ENCODE results near the gene KCNK2. TPM values are rescaled to one million over a fixed set of nuclear protein-coding genes. Genes with fewer than 3 reads are reported as not detected.

Gene KCNK2
- total and polyA plus RNA-seq, 2 donors from 2014 or later, result 1.4 TPM; not detected in 1

DNA sequence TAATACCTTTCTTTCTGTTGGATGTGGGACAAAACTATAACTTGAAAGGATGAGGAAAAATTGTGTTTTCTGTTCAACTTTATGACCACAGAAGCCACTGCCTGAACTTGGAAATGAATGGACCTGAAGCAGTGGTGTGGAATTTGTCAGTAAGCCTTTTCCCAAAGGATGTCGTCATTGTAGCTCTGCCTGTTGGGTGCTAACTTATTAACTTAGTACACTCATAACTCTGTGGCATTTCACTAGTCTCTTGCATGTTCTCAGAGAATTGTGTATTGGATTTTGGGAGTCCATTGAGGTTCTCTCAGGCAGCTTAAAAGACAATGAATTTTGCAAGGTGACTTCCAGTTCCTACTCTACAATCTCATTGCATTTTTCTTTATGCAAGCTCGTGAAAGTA is 49.6 kb downstream of the KCNK2 start:
- no peak for FAIRE-seq
- H3K9ac ChIP-seq (ENCODE audit: low read length in 3 of 3), result no peak overlapping the region
- no peaks in the 10 kb centered on the region for H3K36me3 ChIP-seq (ENCODE audit: control insufficient read depth in 2 of 3, insufficient read depth in 3 of 3, low read length in 3 of 3)
- DNase-seq, result peak in 2 of 5 donors; percentile 17 to 21
- no peak overlapping the region for H3K27ac ChIP-seq (ENCODE audit: low read depth in 2 of 2, low read length in 2 of 2)
- TF ChIP-seq, protein P1, sequence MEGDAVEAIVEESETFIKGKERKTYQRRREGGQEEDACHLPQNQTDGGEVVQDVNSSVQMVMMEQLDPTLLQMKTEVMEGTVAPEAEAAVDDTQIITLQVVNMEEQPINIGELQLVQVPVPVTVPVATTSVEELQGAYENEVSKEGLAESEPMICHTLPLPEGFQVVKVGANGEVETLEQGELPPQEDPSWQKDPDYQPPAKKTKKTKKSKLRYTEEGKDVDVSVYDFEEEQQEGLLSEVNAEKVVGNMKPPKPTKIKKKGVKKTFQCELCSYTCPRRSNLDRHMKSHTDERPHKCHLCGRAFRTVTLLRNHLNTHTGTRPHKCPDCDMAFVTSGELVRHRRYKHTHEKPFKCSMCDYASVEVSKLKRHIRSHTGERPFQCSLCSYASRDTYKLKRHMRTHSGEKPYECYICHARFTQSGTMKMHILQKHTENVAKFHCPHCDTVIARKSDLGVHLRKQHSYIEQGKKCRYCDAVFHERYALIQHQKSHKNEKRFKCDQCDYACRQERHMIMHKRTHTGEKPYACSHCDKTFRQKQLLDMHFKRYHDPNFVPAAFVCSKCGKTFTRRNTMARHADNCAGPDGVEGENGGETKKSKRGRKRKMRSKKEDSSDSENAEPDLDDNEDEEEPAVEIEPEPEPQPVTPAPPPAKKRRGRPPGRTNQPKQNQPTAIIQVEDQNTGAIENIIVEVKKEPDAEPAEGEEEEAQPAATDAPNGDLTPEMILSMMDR (IDR thresholded peaks at IDR 0.05; ENCODE audit: borderline replicate concordance, extremely low read depth, insufficient read depth), result no peak
- intact Hi-C loops (cut with DNase I), result no loop called here
- H3K4me1 ChIP-seq (ENCODE audit: control insufficient read depth in 2 of 3, insufficient read depth in 2 of 3, low read depth in 1 of 3, low read length in 3 of 3), result no peaks in the 10 kb centered on the region
- no peaks in the 10 kb centered on the region for H3K27me3 ChIP-seq (ENCODE audit: control insufficient read depth, insufficient read depth, low read length)
- H3K9me3 ChIP-seq (ENCODE audit: control insufficient read depth in 2 of 3, insufficient read depth in 1 of 3, low read length in 3 of 3), result no peaks in the 10 kb centered on the region
- no peak overlapping the region for H3K4me3 ChIP-seq (ENCODE audit: low read length in 3 of 3)

DNA sequence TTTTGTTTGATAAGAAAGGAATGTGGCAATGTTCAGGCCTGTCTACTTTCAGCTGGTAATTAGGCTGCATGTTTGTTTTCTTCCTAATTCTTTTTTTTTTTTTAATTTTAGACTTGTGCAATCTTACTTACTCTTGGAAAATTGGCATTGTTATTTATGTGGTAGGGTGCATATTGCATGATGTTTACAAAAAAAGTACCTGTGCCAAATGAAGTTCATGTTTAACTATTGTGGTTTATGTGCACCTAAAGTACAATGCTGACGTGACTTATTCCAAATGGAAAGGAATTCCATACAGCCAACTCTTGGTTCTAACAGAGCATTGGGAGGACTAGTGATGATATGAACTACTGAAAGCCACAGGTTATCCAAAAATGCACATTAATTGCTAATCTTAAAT is 51.0 kb downstream of the KCNK2 start:
- TF ChIP-seq, protein P1 (IDR thresholded peaks at IDR 0.05; ENCODE audit: borderline replicate concordance, extremely low read depth, insufficient read depth), result no peak

DNA sequence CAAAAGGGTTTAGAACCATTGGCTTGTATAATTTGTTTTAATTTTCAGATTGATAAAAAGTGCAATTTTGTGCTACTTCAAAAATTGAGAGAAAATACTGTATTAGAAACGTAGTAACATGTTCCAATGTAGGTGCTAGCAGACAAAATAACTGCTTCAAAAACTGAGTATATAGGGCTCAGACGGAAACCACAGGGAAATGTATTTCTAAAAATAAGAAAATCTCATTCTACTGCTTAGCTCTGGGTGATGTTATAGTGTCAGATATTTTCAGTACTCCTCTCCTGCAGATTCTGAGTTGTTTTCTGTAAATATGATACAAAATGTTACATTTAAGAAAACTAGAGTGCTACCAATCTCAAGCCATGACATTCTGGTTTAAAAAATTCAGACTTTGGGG is 55.4 kb downstream of the KCNK2 start:
- DNase-seq (no peak), FAIRE-seq (no peak)
- TF ChIP-seq, protein P1 (IDR thresholded peaks at IDR 0.05; ENCODE audit: borderline replicate concordance, extremely low read depth, insufficient read depth), result no peak

More for the DNA sequence above, 51.0 kb downstream of the KCNK2 start:
- no peak for FAIRE-seq
- Histone ChIP-seq H3K4me3 (ENCODE audit: low read length in 3 of 3) (no peak overlapping the region), H3K27ac (ENCODE audit: low read depth in 2 of 2, low read length in 2 of 2) (no peak overlapping the region), H3K4me1 (ENCODE audit: control insufficient read depth in 2 of 3, insufficient read depth in 2 of 3, low read depth in 1 of 3, low read length in 3 of 3) (no peaks in the 10 kb centered on the region), H3K9me3 (ENCODE audit: control insufficient read depth in 2 of 3, insufficient read depth in 1 of 3, low read length in 3 of 3) (no peaks in the 10 kb centered on the region), H3K9ac (ENCODE audit: low read length in 3 of 3) (no peak overlapping the region), H3K36me3 (ENCODE audit: control insufficient read depth in 2 of 3, insufficient read depth in 3 of 3, low read length in 3 of 3) (no peaks in the 10 kb centered on the region), H3K27me3 (ENCODE audit: control insufficient read depth, insufficient read depth, low read length) (no peaks in the 10 kb centered on the region)
- intact Hi-C loops (cut with DNase I), result no loop called here
- DNase-seq, result no peak

DNA sequence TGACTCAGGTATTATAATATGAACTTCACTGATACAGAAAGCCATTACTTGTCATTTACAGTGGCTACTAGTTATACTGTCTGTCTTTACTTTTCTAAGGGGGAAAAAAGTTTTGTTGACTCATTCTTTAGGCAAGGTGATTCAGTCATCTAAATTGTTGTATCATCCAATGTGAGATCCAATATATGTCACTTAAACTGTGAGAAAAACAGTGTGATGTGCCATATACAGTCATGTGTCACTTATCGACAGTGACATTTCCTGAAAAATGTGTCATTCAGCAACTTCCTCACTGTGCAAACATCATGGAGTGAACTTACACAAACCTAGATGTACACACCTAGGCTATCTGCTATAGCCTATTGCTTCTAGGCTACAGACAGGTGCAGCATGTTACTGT is 57.6 kb downstream of the KCNK2 start:
- Histone ChIP-seq H3K4me1 (ENCODE audit: control insufficient read depth in 2 of 3, insufficient read depth in 2 of 3, low read depth in 1 of 3, low read length in 3 of 3) (no peaks in the 10 kb centered on the region), H3K4me3 (ENCODE audit: low read length in 3 of 3) (no peak overlapping the region), H3K9ac (ENCODE audit: low read length in 3 of 3) (no peak overlapping the region), H3K27ac (ENCODE audit: low read depth in 2 of 2, low read length in 2 of 2) (no peak overlapping the region), H3K36me3 (ENCODE audit: control insufficient read depth in 2 of 3, insufficient read depth in 3 of 3, low read length in 3 of 3) (no peaks in the 10 kb centered on the region), H3K9me3 (ENCODE audit: control insufficient read depth in 2 of 3, insufficient read depth in 1 of 3, low read length in 3 of 3) (no peaks in the 10 kb centered on the region), H3K27me3 (ENCODE audit: control insufficient read depth, insufficient read depth, low read length) (no peaks in the 10 kb centered on the region)
- DNase-seq (no peak), FAIRE-seq (no peak)
- TF ChIP-seq, protein P1 (IDR thresholded peaks at IDR 0.05; ENCODE audit: borderline replicate concordance, extremely low read depth, insufficient read depth), result no peak
- intact Hi-C loops (cut with DNase I), result no loop called here

More for the DNA sequence above, 55.4 kb downstream of the KCNK2 start:
- Histone ChIP-seq H3K9ac (ENCODE audit: low read length in 3 of 3) (no peak overlapping the region), H3K36me3 (ENCODE audit: control insufficient read depth in 2 of 3, insufficient read depth in 3 of 3, low read length in 3 of 3) (no peaks in the 10 kb centered on the region), H3K27me3 (ENCODE audit: control insufficient read depth, insufficient read depth, low read length) (no peaks in the 10 kb centered on the region), H3K4me1 (ENCODE audit: control insufficient read depth in 2 of 3, insufficient read depth in 2 of 3, low read depth in 1 of 3, low read length in 3 of 3) (no peaks in the 10 kb centered on the region), H3K9me3 (ENCODE audit: control insufficient read depth in 2 of 3, insufficient read depth in 1 of 3, low read length in 3 of 3) (no peaks in the 10 kb centered on the region), H3K4me3 (ENCODE audit: low read length in 3 of 3) (no peak overlapping the region), H3K27ac (ENCODE audit: low read depth in 2 of 2, low read length in 2 of 2) (no peak overlapping the region)
- intact Hi-C loops (cut with DNase I), result no loop called here

All from kidney (tissue), 14 donors.